HL-60/S4 treated with retinoic acid at 250 ng/mL for 4 days and 3 days (cell line): Measurements from ENCODE around the gene HLF.

Experiments
- in situ Hi-C: fragments of 300-500 bp; cut with MboI; formaldehyde crosslinking; loops from 2 replicates; pipeline ENCODE4 v1.7.0; 2022; ENCODE audit warnings: low sequenced_read_pairs

The HLF gene

GRCh38 chr17:55264645-55265298 is at the start of gene HLF:
HLF (plus strand) TSS chr17:55264960; CDS start chr17:55265485, 525 bp downstream.
- in situ Hi-C loops, result no loop called here

GRCh38 chr17:55215711-55216110 is 49.0 kb upstream of the HLF start:
- in situ Hi-C loops, result no loop called here

GRCh38 chr17:55216888-55217287 is 47.9 kb upstream of the HLF start:
- in situ Hi-C loops, result no loop called here

GRCh38 chr17:55219459-55219858 is 45.3 kb upstream of the HLF start:
- in situ Hi-C loops, result no loop called here

GRCh38 chr17:55219934-55220333 is 44.8 kb upstream of the HLF start:
- in situ Hi-C loops, result no loop called here

GRCh38 chr17:55223524-55223923 is 41.2 kb upstream of the HLF start:
- in situ Hi-C loops, result no loop called here

GRCh38 chr17:55224746-55225145 is 40.0 kb upstream of the HLF start:
- in situ Hi-C loops, result no loop called here

- in situ Hi-C loops, result no loop called here
These were observed 39.5 kb upstream of the HLF start for GRCh38 chr17:55225237-55225636.

- in situ Hi-C loops, result no loop called here
These were observed 36.0 kb upstream of the HLF start for GRCh38 chr17:55228683-55229192.

- in situ Hi-C loops, result no loop called here
These were observed 35.5 kb upstream of the HLF start for GRCh38 chr17:55229276-55229675.

GRCh38 chr17:55230716-55231115 is 34.0 kb upstream of the HLF start:
- in situ Hi-C loops, result no loop called here

- in situ Hi-C loops, result no loop called here
These were observed 30.9 kb upstream of the HLF start for GRCh38 chr17:55233840-55234239.

- in situ Hi-C loops, result no loop called here
These were observed 28.4 kb upstream of the HLF start for GRCh38 chr17:55236316-55236715.

- in situ Hi-C loops, result no loop called here
These were observed 27.5 kb upstream of the HLF start for GRCh38 chr17:55237268-55237667.

GRCh38 chr17:55237841-55238178 is 26.9 kb upstream of the HLF start:
- in situ Hi-C loops, result no loop called here

GRCh38 chr17:55238179-55238930 is 26.4 kb upstream of the HLF start:
- in situ Hi-C loops, result no loop called here

- in situ Hi-C loops, result no loop called here
These were observed 25.8 kb upstream of the HLF start for GRCh38 chr17:55238931-55239297.

- in situ Hi-C loops, result no loop called here
These were observed 23.7 kb upstream of the HLF start for GRCh38 chr17:55241097-55241496.

GRCh38 chr17:55242476-55242875 is 22.3 kb upstream of the HLF start:
- in situ Hi-C loops, result no loop called here

- in situ Hi-C loops, result no loop called here
These were observed 18.8 kb upstream of the HLF start for GRCh38 chr17:55245986-55246385.

- in situ Hi-C loops, result no loop called here
These were observed 18.2 kb upstream of the HLF start for GRCh38 chr17:55246583-55246982.

GRCh38 chr17:55248077-55248476 is 16.7 kb upstream of the HLF start:
- in situ Hi-C loops, result no loop called here

- in situ Hi-C loops, result no loop called here
These were observed 14.9 kb upstream of the HLF start for GRCh38 chr17:55249861-55250260.
